Umbilical cord (tissue), 1 donor: ENCODE results near the gene TMEM45B. TPM values are rescaled to one million over a fixed set of nuclear protein-coding genes. Genes with fewer than 3 reads are reported as not detected.

ENCODE experiments used
- total RNA-seq: library from RNA; depleted of rRNA; stranded (reverse); fragments of >200 nt; gene quantifications from one replicate; pipeline ENCODE4 v1.2.3, GENCODE V29; 2014; ENCODE audit warnings: low replicate concordance; ENCODE audit not compliant: insufficient read depth

The TMEM45B gene
- total RNA-seq, 1 donor from 2014 or later = 2.9 TPM

Other genes starting within 250 kb of the TMEM45B start
- 54.2 TPM for gene NFRKB, start 79.7 kb downstream of the TMEM45B start, total RNA-seq
- 1.9 TPM for gene PRDM10, start 187.0 kb downstream of the TMEM45B start, total RNA-seq